Measurements from ENCODE around the gene SNAP47.

DNA sequence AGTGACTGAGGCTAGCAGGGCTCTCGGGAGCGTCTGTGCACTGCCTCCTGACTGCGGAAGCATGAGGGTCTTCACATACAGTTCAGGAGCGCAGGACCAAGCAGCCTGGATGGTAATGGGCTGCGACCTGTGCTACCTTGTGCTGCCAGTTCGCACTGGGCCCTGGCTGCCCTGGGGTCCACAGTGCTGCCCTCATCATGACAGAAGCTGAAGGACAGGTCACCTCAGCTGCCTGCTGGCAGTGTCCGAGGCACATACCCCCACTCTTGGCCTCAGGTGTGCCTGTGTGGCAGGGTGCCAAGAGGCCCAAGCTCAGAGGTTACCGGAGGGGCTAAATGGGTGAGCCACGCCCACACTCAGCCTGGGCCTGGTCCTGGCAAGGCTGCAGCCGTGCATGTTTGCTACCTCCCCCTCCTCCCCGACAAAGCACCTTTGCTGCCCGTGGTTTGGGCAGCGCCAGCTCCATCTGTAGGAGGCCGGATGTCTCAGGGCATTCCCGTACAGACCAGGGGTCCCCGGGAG is 4.5 kb upstream of the SNAP47 start:
- TF ChIP-seq GATA2 (IDR thresholded peaks at IDR 0.05; ENCODE audit: low read depth, low read length) = no peak
- no peak for TF ChIP-seq GATA3 (IDR thresholded peaks at IDR 0.05; ENCODE audit: low read depth, low read length)

Data from SH-SY5Y (cell line).